Endothelial cell of umbilical vein (primary cell): ENCODE measurements around the gene CASP3.

Source experiments
- MYC ChIP-seq: IDR thresholded peaks from one replicate; pipeline ENCODE4 v1.6.1; 2011; ENCODE audit warnings: mild to moderate bottlenecking, low read depth, low read length
- POLR2A ChIP-seq: IDR thresholded peaks from 2 replicates; pipeline ENCODE4 v1.6.1; 2012; ENCODE audit warnings: low read depth, mild to moderate bottlenecking, control low read depth, low read length
- TF ChIP-seq, protein P1 (sequence below), 2 donors: IDR thresholded peaks; 1 replicate in 1 of 2; 2 replicates in 1 of 2; pipeline ENCODE4 v1.5.1; 2011; ENCODE audit warnings: low read length in 2 of 2, mild to moderate bottlenecking in 2 of 2, moderate library complexity in 2 of 2, control low read depth in 1 of 2, inconsistent platforms in 1 of 2, low read depth in 1 of 2; ENCODE audit not compliant: insufficient read depth in 1 of 2; ENCODE audit errors: extremely low read depth in 1 of 2

DNA sequence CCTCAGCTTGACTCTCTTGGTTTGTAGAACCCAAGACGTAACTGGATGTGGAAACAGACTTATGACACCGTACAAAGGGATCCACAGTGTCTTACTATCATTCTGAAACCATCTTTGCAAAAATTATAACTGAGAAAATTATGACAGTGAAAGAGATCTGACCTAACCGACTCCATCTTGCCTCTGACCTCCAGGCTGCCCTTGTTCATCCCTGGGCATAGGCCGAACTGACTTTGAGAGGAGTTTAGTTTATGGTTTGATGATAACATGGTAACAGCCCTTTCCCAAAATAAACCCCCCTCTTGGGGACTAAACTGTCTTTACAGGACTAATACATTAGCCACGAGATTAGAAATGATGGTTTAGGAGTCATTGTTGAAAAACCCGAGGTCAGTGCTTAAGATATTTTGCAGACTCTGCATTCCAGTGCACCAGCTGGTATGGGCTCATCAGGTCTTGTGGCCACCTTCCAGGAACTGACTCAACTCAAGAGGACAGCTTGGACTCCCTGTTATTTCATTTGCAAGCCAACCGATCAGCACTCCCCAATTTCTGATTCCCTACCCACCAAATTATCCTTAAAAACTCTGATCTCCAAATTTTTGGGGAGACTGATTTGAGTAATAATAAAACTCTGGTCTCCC is 49.6 kb downstream of the CASP3 start:
- TF ChIP-seq MYC (no peak), POLR2A (no peak)
- TF ChIP-seq, protein P1, sequence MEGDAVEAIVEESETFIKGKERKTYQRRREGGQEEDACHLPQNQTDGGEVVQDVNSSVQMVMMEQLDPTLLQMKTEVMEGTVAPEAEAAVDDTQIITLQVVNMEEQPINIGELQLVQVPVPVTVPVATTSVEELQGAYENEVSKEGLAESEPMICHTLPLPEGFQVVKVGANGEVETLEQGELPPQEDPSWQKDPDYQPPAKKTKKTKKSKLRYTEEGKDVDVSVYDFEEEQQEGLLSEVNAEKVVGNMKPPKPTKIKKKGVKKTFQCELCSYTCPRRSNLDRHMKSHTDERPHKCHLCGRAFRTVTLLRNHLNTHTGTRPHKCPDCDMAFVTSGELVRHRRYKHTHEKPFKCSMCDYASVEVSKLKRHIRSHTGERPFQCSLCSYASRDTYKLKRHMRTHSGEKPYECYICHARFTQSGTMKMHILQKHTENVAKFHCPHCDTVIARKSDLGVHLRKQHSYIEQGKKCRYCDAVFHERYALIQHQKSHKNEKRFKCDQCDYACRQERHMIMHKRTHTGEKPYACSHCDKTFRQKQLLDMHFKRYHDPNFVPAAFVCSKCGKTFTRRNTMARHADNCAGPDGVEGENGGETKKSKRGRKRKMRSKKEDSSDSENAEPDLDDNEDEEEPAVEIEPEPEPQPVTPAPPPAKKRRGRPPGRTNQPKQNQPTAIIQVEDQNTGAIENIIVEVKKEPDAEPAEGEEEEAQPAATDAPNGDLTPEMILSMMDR (IDR thresholded peaks at IDR 0.05; ENCODE audit: extremely low read depth in 1 of 2, insufficient read depth in 1 of 2, low read depth in 1 of 2, low read length in 2 of 2) = no peak
